Stimulated activated CD4-positive, alpha-beta T cell treated with anti-CD3 and anti-CD28 coated beads, Interleukin-1b, Interleukin-23, amount 100 ng/mL, for 4 hours (primary cell): Measurements from ENCODE around the gene TIMM8A.

Experiments
- DNase-seq, 2 donors: peaks; one replicate each; pipeline ENCODE4 v3.0.0-alpha.2; 2020; ENCODE audit warnings: low read depth in 2 of 2

The TIMM8A gene, protein sequence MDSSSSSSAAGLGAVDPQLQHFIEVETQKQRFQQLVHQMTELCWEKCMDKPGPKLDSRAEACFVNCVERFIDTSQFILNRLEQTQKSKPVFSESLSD

GRCh38 chrX:101348452-101349192 lies at the start of gene TIMM8A:
TSS of gene TIMM8A (minus strand) at chrX:101348742. CDS start at chrX:101348664, 78 bp downstream.
- DNase-seq = peak; percentile 56 to 67

DNA sequence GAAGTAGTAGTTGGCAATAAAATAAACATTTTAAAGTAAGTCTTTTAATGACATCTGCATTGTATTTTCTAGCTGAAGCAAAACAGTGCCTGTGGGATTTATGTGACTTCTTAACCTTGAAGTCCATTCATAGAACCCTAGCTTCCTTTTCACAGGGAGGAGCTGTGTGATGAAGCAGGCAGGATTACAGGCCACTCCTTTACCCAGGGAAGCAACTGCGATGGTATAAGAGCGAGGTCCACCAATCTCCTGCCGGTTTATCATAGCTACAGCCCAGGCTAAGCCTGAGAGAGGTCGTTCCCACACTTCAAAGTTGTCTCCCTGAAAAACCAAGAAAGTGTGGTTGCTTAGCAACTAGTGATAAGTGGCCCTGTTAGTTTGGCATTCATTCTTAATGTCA lies 49.2 kb upstream of the TIMM8A start:
- DNase-seq = no peak

- no peak for DNase-seq
These were observed 47.2 kb upstream of the TIMM8A start for GRCh38 chrX:101395789-101396188.

- no peak for DNase-seq
These were observed 45.8 kb upstream of the TIMM8A start for GRCh38 chrX:101394372-101394771.

DNA sequence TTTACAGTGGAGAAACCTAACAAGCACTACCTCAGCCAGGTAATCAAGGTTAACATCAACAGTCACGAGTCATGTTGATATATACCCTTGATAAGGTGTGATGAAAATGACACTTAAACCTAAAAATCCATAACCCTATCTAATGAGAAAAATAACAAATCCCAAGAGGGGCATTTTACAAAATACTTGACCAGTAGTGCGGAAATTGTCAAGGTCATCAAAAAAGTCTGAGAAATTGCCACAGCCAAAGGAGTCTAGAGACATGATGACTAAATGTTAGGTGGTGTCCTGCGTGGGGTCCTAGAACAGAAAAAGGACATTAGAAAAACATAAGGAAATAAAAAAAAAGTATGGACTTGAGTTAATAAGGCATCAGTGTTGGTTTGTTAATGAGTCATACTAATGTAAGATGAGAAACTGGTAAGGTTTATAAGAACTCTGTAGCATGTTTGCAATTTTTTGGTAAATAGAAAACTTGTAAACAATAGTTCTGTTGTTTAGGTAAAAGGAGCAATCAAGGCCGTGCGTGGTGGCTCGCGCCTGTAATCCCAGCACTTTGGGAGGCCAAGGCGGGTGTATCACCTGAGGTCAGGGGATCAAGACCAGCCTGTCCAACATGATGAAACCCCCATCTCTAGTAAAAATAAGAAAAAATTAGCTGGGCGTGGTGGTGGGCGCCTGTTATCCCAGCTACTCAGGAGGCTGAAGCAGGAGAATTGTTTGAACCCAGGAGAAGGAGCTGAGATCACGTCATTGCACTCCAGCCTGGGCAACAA lies 45.2 kb upstream of the TIMM8A start:
- no peak for DNase-seq

- DNase-seq = no peak
These were observed 43.3 kb upstream of the TIMM8A start for GRCh38 chrX:101391831-101392230.

- DNase-seq = peak; percentile 70 to 71
These were observed 42.4 kb upstream of the TIMM8A start, which contains the start of gene RPL36A for GRCh38 chrX:101390664-101391525. TSS of gene RPL36A (plus strand) at chrX:101391011. CDS start at chrX:101391044, 33 bp downstream.

- no peak for DNase-seq
These were observed 40.1 kb upstream of the TIMM8A start for GRCh38 chrX:101388604-101389003.

DNA sequence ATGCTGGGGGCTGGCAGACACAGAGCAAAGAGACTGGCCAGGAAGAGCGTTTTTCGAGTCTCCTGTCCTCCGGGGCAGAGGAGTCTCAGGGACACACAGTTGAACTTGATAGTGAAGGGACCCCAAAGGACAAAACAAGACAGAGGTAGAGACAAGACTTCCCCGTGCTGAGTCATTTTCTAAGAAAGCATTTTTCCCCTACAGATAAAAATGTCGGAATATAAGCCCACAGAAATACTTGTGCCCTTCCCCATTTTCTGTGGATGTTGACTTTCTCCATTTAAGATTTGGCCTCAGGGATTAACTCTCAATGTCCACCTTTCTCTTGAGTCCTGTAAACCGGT lies 38.0 kb upstream of the TIMM8A start:
- no peak for DNase-seq

GRCh38 chrX:101385795-101386541 lies 37.4 kb upstream of the TIMM8A start, which contains the start of gene BTK:
TSS of gene BTK (minus strand) at chrX:101386191. CDS start at chrX:101375284, 10,907 bp downstream.
- DNase-seq = no peak

- no peak for DNase-seq
These were observed 36.6 kb upstream of the TIMM8A start for GRCh38 chrX:101385026-101385684.

DNA sequence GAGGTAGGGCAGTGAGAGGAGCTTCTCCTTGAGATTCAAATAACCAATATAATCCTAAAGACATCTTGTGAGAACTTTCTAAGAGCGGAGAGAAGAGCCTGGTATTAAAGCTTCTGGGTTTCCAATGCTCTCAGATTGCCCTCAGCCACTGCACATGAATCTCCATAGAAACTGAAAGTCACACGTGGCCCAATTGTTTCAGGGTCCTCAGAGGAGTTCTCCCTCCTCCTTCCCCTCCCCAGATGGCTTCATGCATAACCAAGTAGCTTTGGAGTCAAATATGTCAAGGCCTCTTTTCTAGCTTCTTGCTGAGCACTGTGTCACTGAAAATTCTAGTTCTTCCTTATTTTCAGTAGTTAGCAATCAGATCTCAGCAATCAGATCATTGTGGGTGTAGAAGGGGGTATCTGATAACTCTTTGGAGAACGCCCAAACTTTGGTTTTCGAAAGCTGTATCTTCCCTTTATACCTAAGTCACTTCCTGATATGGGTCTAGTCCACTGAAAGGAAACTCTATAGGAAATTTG lies 35.2 kb upstream of the TIMM8A start:
- DNase-seq = no peak

DNA sequence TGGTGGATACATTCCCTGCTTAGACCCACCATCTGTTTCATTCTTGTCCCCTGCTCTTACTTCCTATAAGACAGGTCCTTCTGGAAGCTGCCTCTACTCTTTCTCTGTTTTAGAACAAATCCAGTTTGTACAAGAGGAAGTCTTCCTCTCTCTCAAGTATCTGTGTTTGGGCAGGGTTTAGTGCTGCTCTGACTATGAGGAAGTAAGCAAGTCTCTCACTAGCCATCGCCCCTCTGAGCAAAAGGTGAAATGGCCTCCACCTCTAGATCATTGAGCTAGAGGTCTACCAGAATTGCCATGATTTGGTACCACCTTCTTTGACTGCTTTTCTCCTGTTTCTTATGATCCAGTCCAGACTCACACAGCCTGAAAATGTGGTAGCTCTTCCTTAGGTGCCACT lies 29.0 kb upstream of the TIMM8A start:
- DNase-seq = no peak

- no peak for DNase-seq
These were observed 22.5 kb upstream of the TIMM8A start for GRCh38 chrX:101370888-101371504.

DNA sequence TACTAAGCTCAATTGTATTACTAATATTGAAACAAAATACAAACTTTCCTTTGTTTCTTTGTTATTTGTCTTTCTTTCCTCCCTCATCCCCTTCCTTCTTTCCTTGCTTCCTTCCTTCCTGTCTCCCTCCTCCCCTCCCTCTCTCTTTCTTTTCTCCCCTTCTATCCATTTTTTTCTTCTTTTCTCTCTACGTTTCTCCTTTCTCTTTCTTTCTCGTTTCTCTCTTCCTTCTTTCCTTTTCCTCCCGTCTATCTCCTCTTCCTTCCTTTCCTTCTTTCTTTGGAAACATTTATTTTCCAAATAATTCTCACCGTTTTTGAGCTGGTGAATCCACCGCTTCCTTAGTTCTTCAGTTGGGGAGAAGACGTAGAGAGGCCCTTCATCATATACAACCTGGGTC lies 21.1 kb upstream of the TIMM8A start:
- no peak for DNase-seq

- no peak for DNase-seq
These were observed 20.3 kb upstream of the TIMM8A start for GRCh38 chrX:101368800-101369199.

DNA sequence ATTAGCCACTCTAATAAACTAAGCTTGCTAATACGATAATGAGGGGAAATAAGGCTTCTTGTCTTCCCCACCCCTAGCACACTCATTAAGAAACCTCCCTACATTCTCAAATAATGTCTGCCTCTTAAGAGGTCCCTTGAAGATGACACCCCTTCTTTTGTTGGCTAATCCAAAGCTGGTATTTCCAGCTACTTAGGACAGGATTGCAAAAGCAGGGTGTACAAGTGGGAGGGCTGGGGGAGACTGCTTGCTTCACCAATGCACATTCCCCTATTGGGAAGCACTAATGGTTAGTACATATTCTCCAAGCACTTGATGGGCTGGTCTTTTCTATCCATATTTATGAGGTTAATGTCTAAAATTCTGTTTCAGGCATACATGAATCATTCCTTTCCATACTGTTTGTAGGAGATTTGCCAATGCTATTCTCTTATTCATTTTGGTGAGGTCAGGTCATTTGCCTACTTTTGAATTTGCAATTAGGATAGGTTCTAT lies 16.8 kb upstream of the TIMM8A start:
- no peak for DNase-seq

DNA sequence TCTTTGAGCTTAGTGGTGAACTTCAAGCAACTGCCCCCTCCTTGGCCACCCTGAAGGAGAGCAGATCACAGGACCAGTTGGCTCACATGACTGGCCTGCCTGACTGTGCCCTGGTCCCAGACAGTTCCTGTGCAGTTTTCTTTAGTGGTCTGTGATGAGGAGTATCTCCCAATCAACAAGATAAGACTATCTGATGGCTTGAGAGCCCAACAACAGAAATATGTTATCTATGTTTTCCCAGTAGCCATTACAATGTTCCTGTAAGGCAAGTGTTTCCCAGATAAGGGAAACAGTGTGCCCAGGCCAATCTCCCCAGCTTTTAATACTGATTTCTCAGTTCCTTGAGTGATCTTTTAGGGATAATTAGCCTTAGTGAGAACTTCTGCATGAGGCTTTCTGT lies 14.2 kb upstream of the TIMM8A start:
- DNase-seq = no peak

DNA sequence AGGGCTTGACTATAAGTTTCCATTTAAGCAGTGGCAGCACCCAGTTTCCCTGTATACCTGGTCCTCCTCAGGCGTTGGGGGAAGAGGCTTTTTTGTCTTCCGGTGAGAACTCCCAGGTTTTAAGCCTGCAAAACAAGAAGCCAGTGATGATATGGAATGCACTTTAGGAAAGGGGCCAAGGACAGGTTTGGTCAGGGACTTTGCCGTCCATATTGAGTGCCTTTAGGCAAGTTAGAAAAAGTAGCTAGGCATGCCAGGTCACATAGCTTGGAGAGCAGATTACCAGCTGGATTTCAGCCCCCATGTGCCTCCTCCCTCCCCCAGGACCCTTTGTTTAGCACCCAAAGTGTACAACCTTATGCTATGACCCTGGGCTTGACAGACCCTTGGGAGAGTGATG lies 13.6 kb upstream of the TIMM8A start:
- DNase-seq = no peak

GRCh38 chrX:101360390-101360789 lies 11.8 kb upstream of the TIMM8A start:
- no peak for DNase-seq
